Activated T-cell treated with anti-CD3 and anti-CD28 coated beads, Interleukin-2, amount 50 U/mL, for 48 hours (primary cell): ENCODE results near the gene VRK3.

Experiments
- DNase-seq, 2 experiments: peaks; one replicate each; pipeline ENCODE4 v3.0.0-alpha.2; 2020

VRK3 gene

GRCh38 chr19:50030225-50030624, 5.1 kb upstream of the VRK3 start:
- DNase-seq, result no peak

GRCh38 chr19:50026550-50026906, 1.4 kb upstream of the VRK3 start:
- DNase-seq, result no peak

GRCh38 chr19:50025794-50026549, 800 bp upstream of the VRK3 start, which contains the start of gene ZNF473:
Gene ZNF473 (plus strand): TSS chr19:50026005. CDS start chr19:50031083, 5,078 bp downstream.
- peak; percentile 90 to 92 for DNase-seq

GRCh38 chr19:50024719-50025021, 502 bp downstream of the VRK3 start:
- no peak for DNase-seq

- DNase-seq, result no peak
Measured at GRCh38 chr19:50022823-50023222, 2.3 kb downstream of the VRK3 start.

- no peak for DNase-seq
Measured at GRCh38 chr19:50020481-50020880, 4.7 kb downstream of the VRK3 start.

- no peak for DNase-seq
Measured at GRCh38 chr19:50016225-50016807, 8.9 kb downstream of the VRK3 start.

- DNase-seq, result no peak
Measured at GRCh38 chr19:50008532-50008931, 16.6 kb downstream of the VRK3 start.

GRCh38 chr19:50007947-50008346, 17.2 kb downstream of the VRK3 start:
- DNase-seq, result no peak

GRCh38 chr19:50007170-50007569, 18.0 kb downstream of the VRK3 start:
- DNase-seq, result no peak

GRCh38 chr19:50005428-50005827, 19.7 kb downstream of the VRK3 start:
- DNase-seq, result no peak

GRCh38 chr19:50003810-50004419, 21.3 kb downstream of the VRK3 start:
- DNase-seq, result peak; percentile 33 to 52

- no peak for DNase-seq
Measured at GRCh38 chr19:50003254-50003788, 21.9 kb downstream of the VRK3 start.

- no peak for DNase-seq
Measured at GRCh38 chr19:50002386-50002960, 22.7 kb downstream of the VRK3 start.

GRCh38 chr19:50001775-50002174, 23.4 kb downstream of the VRK3 start:
- no peak for DNase-seq

GRCh38 chr19:50000841-50001557, 24.2 kb downstream of the VRK3 start:
- no peak for DNase-seq

GRCh38 chr19:50000038-50000840, 24.9 kb downstream of the VRK3 start:
- peak; percentile 39 to 41 for DNase-seq

- no peak for DNase-seq
Measured at GRCh38 chr19:49999371-50000010, 25.7 kb downstream of the VRK3 start.

GRCh38 chr19:49997709-49998108, 27.5 kb downstream of the VRK3 start:
- peak in 1 of 2 experiments; percentile 32 for DNase-seq

- peak; percentile 40 to 57 for DNase-seq
Measured at GRCh38 chr19:49988433-49988832, 36.7 kb downstream of the VRK3 start.

GRCh38 chr19:49988007-49988406, 37.2 kb downstream of the VRK3 start:
- DNase-seq, result no peak
